ENCODE data around the gene SNAP23.
A peak's percentile ranks its signal among the peaks of the same experiment; 100 is the strongest.
"Not testable (repeated sequence)": the region's sequence is repeated elsewhere in the genome, so short reads cannot be mapped to it uniquely, and the experiment has no call there.

The SNAP23 gene

GRCh38 chr15:42498212-42499068 is 3.0 kb downstream of the SNAP23 start:
- no peak for DNase-seq

DNA sequence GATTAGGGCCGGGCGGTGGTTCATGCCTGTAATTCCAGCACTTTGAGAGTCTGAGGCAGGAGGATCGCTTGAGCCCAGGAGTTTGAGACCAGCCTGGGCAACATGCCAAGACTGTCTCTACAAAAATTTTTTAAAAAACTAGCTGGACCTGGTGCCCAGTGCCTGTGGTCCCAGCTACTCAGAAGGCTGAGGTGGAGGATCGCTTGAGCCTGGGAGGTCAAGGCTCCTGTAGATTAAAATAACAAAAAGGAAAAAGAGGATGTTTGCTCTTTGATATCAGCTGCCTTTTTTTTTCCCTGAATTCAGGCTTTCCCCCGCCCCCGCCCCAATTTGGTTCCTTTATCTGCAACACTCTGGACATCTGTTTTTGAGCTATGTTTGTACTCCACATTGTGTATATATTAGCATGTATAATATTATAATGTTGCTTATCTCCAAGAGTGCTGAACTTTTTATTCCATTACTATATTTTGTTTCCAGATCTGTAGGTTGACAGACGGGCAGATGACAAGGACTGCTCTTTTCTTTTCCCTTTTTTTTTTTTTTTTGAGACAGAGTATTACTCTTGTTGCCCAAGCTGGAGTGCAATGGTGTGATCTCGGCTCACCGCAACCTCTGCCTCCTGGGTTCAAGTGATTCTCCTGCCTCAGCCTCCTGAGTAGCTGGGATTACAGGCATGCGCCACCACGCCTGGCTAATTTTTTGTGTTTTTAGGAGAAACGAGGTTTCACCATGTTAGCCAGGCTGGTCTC is 4.6 kb downstream of the SNAP23 start:
- no peak for DNase-seq

DNA sequence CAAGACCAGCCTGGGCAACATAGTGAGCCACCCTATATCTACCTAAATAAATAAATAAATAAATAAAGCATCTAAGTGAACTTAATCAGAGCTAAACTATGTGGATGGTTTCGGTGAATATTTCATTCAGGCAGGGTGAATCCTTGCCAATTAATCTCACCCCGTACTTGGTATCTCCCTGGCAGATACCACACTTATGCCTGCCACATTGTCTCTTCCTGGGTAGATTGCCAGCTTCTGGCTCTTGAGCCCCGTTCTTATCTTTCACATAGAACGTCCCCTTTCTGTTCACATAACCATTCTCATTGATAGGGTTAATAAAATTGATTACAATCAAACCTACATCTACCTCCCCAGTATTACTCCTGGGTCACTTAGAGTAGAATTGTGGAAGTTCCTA is 7.0 kb downstream of the SNAP23 start:
- no peak for DNase-seq

GRCh38 chr15:42503825-42504224 is 8.4 kb downstream of the SNAP23 start:
- DNase-seq = no peak

DNA sequence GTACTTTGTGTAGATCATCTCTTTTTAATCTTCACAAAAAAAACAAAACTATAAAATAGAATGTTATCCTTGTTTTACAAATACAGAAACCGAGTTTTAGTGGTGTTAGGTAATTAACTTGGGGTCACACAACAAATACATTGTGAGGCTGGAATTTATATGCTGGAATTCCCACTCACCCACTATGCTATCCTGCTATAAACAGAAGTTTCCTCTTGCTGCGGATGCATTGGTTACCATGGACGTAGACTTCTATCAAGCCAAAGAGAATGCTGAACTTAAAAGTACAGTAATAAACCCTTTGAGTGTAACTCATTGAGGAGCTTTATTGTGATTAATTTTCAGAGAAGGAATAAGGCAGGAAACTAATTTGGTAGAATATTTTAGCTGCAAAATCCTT is 9.2 kb downstream of the SNAP23 start:
- DNase-seq = no peak

GRCh38 chr15:42507514-42507913 is 12.1 kb downstream of the SNAP23 start:
- no peak for DNase-seq

- no peak for DNase-seq
Observed at GRCh38 chr15:42508263-42508690, 12.8 kb downstream of the SNAP23 start.

DNA sequence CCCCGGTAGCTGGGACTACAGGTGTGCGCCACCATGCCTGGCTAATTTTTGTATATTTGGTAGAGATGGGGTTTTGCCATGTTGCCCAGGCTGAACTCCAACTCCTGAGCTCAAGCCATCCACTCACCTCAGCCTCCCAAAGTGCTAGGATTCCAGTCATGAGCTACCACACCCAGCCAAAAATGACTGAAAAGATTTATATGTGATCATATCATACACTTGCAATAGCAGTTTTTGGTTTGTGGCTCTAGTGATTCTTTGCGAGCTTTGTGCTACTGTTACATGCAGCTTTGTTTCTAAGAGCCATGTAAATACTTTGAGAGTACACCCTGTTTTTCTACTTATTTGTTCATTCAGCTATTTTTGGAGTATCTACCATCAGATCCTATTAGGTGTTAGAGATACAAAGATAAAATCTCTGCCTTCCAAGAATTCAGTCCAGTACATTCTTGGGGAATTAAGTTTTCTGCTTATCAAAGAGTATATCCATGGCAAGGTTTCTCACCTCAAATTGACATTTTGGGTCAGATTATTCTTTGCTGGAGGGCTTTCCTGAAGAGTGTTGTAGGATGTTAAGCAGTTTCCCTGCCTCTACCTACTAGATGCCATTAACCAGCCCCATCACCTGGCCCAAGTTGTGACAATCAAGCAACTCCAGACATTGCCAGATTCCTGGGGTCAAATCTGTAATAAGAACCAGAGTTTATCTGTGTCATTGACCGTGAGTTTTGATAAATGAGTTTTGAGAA is 15.0 kb downstream of the SNAP23 start:
- no peak for DNase-seq

DNA sequence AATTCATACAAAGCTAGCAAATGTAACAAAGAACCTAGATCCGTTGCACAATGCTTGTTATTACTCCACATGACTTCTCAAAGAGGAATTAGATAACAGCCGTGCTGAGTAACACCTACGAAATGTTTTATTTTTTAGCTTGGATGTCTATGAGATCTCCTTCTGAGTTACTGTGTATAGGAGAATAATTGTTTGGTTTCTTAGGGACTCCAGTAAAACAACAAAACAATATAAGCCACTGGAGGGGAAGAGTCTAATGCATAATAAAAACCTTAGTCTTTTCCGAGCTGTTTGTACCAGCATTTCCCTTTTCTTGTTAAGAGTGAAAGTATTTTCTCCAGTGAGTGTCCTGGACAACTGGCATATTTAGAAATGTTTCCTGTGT is 15.6 kb downstream of the SNAP23 start:
- DNase-seq = no peak

DNA sequence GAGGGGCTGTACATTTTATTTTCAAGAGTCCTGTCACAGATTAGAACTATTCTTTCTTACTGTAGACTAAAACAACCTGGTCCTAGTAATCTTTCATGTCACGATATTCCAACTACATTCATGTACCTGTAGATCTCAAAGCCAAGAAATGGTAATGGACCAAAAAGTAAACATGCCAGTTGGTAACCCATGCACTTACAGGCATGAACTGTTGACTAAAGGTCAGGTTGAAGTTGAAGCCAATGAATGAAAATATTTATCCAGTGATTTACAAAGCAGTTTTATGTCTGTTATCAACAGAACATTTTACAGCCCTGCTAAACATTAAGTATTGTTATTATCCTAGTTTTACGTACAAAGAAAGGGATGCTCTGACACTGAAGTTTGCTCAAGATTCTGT is 27.9 kb downstream of the SNAP23 start:
- DNase-seq = no peak

DNA sequence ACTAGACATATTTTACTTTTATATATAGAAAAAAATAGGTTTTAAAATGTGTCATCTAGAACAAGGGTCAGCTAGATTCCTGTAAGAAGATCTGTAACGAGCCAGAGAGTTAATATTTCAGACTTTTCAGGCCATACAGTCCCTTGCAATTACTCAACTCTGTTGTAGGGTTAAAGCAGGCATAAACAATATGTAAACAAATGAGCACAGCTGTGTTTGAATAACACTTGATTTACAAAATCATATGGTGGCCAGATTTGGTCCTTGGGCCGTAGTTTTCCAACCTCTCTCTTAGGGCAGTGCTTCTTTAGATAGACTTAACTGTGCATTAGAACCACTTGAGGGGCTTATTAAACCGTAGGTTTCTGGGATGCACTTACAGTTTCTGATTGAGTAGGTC is 33.5 kb downstream of the SNAP23 start:
- DNase-seq = no peak

GRCh38 chr15:42533246-42533645 is 37.8 kb downstream of the SNAP23 start:
- no peak for DNase-seq

- no peak for DNase-seq
Observed at GRCh38 chr15:42544853-42545629, 49.6 kb downstream of the SNAP23 start.

- DNase-seq = no peak
Observed at GRCh38 chr15:42547918-42548248, 52.4 kb downstream of the SNAP23 start.

DNA sequence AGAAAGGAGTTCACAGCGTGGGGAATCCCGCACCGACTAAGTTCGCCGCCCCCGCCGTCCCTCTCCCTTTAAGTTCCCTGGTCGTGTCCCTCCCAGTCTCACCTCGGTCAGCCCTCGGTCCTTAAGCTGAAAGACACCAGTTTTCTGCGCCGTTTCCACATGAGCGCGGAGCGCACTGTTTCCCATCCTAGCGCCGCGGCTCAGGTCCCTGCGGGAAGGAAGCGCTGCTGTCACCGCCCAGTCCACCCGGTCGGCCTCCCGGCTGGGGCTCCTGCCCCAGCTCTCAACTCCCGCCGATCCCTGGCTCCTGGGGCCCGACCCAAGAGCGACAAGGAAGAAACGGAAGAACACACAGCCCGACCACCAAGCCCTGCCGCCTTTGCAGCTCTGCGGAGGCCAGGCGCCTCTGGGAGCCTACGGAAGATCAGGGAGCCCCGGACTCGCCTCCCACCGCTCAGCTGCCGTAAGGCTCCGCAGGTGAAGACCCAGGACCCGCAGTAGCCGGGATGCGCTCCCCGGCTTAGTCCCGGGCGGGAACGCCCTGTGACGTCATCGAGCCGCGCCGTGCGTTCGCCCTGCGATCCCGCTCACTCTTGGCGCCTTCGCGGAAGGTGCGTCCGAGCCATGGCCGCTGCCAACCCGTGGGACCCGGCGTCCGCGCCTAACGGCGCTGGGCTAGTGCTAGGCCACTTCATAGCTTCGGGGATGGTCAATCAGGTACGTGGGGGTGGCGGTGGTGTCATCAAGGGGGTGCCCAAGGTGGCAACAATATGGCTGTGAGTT is 53.0 kb downstream of the SNAP23 start, which contains the start of the genes HAUS2 and LRRC57:
HAUS2 (plus strand) TSS at position 590 of the 783 bp plus-strand sequence; CDS start at position 625, 35 bp downstream.
LRRC57 (minus strand) TSS at position 545 of the 783 bp plus-strand sequence; CDS start at position 186, 359 bp downstream.
- DNase-seq = peak; percentile 87

DNA sequence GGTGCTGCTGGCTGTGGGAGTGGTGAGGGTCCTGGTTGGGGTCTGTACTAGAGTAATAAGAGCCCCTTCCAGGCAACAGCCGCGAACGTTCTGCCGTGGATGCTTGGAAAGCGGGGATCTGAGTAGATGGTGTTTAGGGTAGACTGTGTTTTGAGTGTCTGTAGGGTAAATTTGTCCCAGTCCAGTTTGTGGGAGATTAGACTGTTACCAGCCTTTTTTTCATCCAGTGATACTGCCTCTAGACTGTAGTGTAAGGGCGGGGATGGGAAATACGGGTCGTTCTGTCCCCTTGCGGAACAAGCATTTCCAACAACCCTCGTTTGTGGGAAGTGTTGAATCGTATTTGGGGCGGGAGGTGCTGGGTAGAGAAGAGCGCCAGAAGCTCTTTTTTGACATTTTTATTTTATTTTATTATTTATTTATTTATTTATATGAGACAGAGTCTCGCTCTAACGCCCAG is 53.6 kb downstream of the SNAP23 start:
- DNase-seq = no peak

- DNase-seq = no peak
Observed at GRCh38 chr15:42549741-42550392, 54.4 kb downstream of the SNAP23 start.

GRCh38 chr15:42553554-42553953 is 58.1 kb downstream of the SNAP23 start:
- DNase-seq = no peak

- DNase-seq = not testable (repeated sequence)
Observed at GRCh38 chr15:42556550-42557207, 61.2 kb downstream of the SNAP23 start.

DNA sequence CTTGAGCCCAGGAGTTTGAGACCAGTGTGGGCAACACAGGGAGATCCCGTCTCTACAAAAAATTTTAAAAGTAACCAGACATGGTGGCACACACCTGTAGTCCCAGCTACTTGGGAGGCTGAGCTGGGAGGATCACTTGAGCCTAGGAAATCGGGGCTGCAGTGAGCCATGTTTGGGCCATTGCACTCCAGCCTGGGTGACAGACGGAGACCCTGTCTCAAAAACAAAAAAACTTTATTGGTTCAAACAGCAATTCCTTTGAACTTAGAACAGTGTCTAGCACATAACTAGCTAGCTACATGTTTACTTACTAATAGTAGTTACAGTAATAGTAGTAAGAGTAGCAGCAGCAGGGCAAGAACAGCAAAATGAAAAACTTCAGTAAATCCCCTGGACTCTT is 63.3 kb downstream of the SNAP23 start:
- no peak for DNase-seq

All from stimulated activated CD4-positive, alpha-beta T cell treated with anti-CD3 and anti-CD28 coated beads, Interleukin-1b, Interleukin-23, amount 100 ng/mL, for 48 hours (primary cell).